ENCODE data around the gene BRI3BP.
"Not testable (repeated sequence)": the region's sequence is repeated elsewhere in the genome, so short reads cannot be mapped to it uniquely, and the experiment has no call there.

BRI3BP gene

GRCh38 chr12:124975276-124975675 is 18.2 kb upstream of the BRI3BP start:
- no peak for DNase-seq

- no peak for DNase-seq
Observed at GRCh38 chr12:124976999-124977398, 16.4 kb upstream of the BRI3BP start.

GRCh38 chr12:124979568-124979967 is 13.9 kb upstream of the BRI3BP start:
- no peak for DNase-seq

- DNase-seq: no peak
Observed at GRCh38 chr12:124980098-124980892, 13.2 kb upstream of the BRI3BP start.

- DNase-seq: not testable (repeated sequence)
Observed at GRCh38 chr12:124986876-124987275, 6.6 kb upstream of the BRI3BP start.

GRCh38 chr12:124992874-124993625 is 395 bp upstream of the BRI3BP start:
- DNase-seq: peak; percentile 89

- DNase-seq: peak; percentile 71
Observed at GRCh38 chr12:124994437-124994975, 1.1 kb downstream of the BRI3BP start.

- DNase-seq: no peak
Observed at GRCh38 chr12:124995200-124995961, 1.9 kb downstream of the BRI3BP start.

- no peak for DNase-seq
Observed at GRCh38 chr12:124998705-124999104, 5.3 kb downstream of the BRI3BP start.

GRCh38 chr12:125001636-125002035 is 8.2 kb downstream of the BRI3BP start:
- no peak for DNase-seq

- no peak for DNase-seq
Observed at GRCh38 chr12:125003021-125003420, 9.6 kb downstream of the BRI3BP start.

GRCh38 chr12:125004621-125005020 is 11.2 kb downstream of the BRI3BP start:
- DNase-seq: no peak

- DNase-seq: no peak
Observed at GRCh38 chr12:125005652-125006051, 12.2 kb downstream of the BRI3BP start.

- no peak for DNase-seq
Observed at GRCh38 chr12:125006365-125006764, 12.9 kb downstream of the BRI3BP start.

GRCh38 chr12:125013816-125014442 is 20.5 kb downstream of the BRI3BP start:
- DNase-seq: no peak

GRCh38 chr12:125014526-125014925 is 21.1 kb downstream of the BRI3BP start:
- no peak for DNase-seq

GRCh38 chr12:125015680-125016310 is 22.4 kb downstream of the BRI3BP start:
- no peak for DNase-seq

GRCh38 chr12:125017801-125018200 is 24.4 kb downstream of the BRI3BP start:
- no peak for DNase-seq

GRCh38 chr12:125018356-125018755 is 24.9 kb downstream of the BRI3BP start:
- no peak for DNase-seq

- no peak for DNase-seq
Observed at GRCh38 chr12:125021096-125021495, 27.7 kb downstream of the BRI3BP start.

- DNase-seq: no peak
Observed at GRCh38 chr12:125021771-125022170, 28.3 kb downstream of the BRI3BP start.

GRCh38 chr12:125023065-125023464 is 29.6 kb downstream of the BRI3BP start:
- DNase-seq: no peak
